Neural cell (in vitro differentiated cells): ENCODE data around the gene ACTN2. TPM values are rescaled to one million over a fixed set of nuclear protein-coding genes. Genes with fewer than 3 reads are reported as not detected.

Source experiments
- H2AFZ ChIP-seq: fragments of 200-600, 300-800 bp; sonication (generic), shearing (Covaris generic); 2 replicates; pipeline ENCODE4 v1.6.0; 2014; ENCODE audit warnings: low read depth, mild to moderate bottlenecking, antibody characterized with exemption, low read length, moderate library complexity
- H3F3A ChIP-seq: fragments of 200-600 bp; shearing (Covaris generic); 2 replicates; pipeline ENCODE4 v1.6.1; 2016; ENCODE audit warnings: mild to moderate bottlenecking, moderate library complexity, mixed read lengths, antibody characterized with exemption, low read length; ENCODE audit not compliant: insufficient read depth, poor library complexity, severe bottlenecking
- H3K27ac ChIP-seq: fragments of 200-600, 300-800 bp; sonication (generic), shearing (Covaris generic); 2 replicates; pipeline ENCODE4 v1.5.1; 2014; ENCODE audit warnings: mild to moderate bottlenecking, low read length, moderate library complexity
- H3K27me3 ChIP-seq: fragments of 300-800, 200-600 bp; sonication (generic), shearing (Covaris generic); 2 replicates; pipeline ENCODE4 v1.6.0; 2014; ENCODE audit warnings: mild to moderate bottlenecking, low read depth, low read length, moderate library complexity; ENCODE audit not compliant: insufficient read depth
- H3K36me3 ChIP-seq: fragments of 300-800, 200-600 bp; sonication (generic), shearing (Covaris generic); 2 replicates; pipeline ENCODE4 v1.5.1; 2014; ENCODE audit warnings: mild to moderate bottlenecking, antibody characterized with exemption, low read length, moderate library complexity; ENCODE audit not compliant: insufficient read depth
- H3K4me2 ChIP-seq: fragments of 300-800, 200-600 bp; sonication (generic), shearing (Covaris generic); 2 replicates; pipeline ENCODE4 v1.6.0; 2014; ENCODE audit warnings: mild to moderate bottlenecking, low read length
- H3K4me3 ChIP-seq: fragments of 300-800, 200-600 bp; sonication (generic), shearing (Covaris generic); 2 replicates; pipeline ENCODE4 v1.5.1; 2014; ENCODE audit warnings: mild to moderate bottlenecking, low read length, moderate library complexity
- H3K79me2 ChIP-seq: fragments of 200-600 bp; shearing (Covaris generic); replicated peaks from 2 replicates; pipeline ENCODE4 v1.6.0; 2014; ENCODE audit warnings: mild to moderate bottlenecking, low read length, moderate library complexity; ENCODE audit not compliant: insufficient read depth
- H3K9ac ChIP-seq: fragments of 300-800, 200-600 bp; sonication (generic), shearing (Covaris generic); 2 replicates; pipeline ENCODE4 v1.6.1; 2016; ENCODE audit warnings: mild to moderate bottlenecking, low read length, mixed read lengths
- H3K9me2 ChIP-seq: fragments of 200-600 bp; shearing (Covaris generic); 2 replicates; pipeline ENCODE4 v1.6.1; 2016; ENCODE audit warnings: mild to moderate bottlenecking, low read length, mixed read lengths; ENCODE audit not compliant: insufficient read depth
- H3K9me3 ChIP-seq: fragments of 200-600, 300-800 bp; sonication (generic), shearing (Covaris generic); 2 replicates; pipeline ENCODE4 v1.6.1; 2016; ENCODE audit warnings: mild to moderate bottlenecking, mixed run types, low read length, moderate library complexity, mixed read lengths
- H4K20me1 ChIP-seq: fragments of 200-600 bp; shearing (Covaris generic); 2 replicates; pipeline ENCODE4 v1.6.1; 2016; ENCODE audit warnings: mild to moderate bottlenecking, mixed run types; ENCODE audit not compliant: insufficient read depth
- CTCF ChIP-seq: fragments of 450-650 bp; IDR thresholded peaks from 2 replicates; pipeline ENCODE4 v1.5.1; 2014; ENCODE audit warnings: antibody characterized with exemption, mild to moderate bottlenecking, moderate library complexity; ENCODE audit not compliant: poor library complexity, severe bottlenecking
- EP300 ChIP-seq: fragments of 450-650 bp; conservative IDR thresholded peaks from 2 replicates; pipeline ENCODE4 v1.6.1; 2014; ENCODE audit warnings: antibody characterized with exemption, mild to moderate bottlenecking, moderate library complexity; ENCODE audit not compliant: poor library complexity, severe bottlenecking
- EZH2 ChIP-seq: fragments of 200-600, 300-800 bp; shearing (Covaris generic), sonication (generic); IDR thresholded peaks from 2 replicates; pipeline ENCODE4 v1.6.1; 2014; ENCODE audit warnings: antibody characterized with exemption, low read length, borderline replicate concordance, mild to moderate bottlenecking; ENCODE audit not compliant: insufficient read depth, poor library complexity, severe bottlenecking
- MXI1 ChIP-seq: fragments of 450-650 bp; conservative IDR thresholded peaks from 2 replicates; pipeline ENCODE4 v1.6.1; 2014; ENCODE audit warnings: antibody characterized with exemption, mild to moderate bottlenecking; ENCODE audit not compliant: poor library complexity, severe bottlenecking
- POLR2AphosphoS5 ChIP-seq: IDR thresholded peaks from 2 replicates; pipeline ENCODE4 v1.6.1; 2012
- RAD21 ChIP-seq: fragments of 450-650 bp; conservative IDR thresholded peaks from 2 replicates; pipeline ENCODE4 v1.6.1; 2014; ENCODE audit warnings: antibody characterized with exemption, mild to moderate bottlenecking, moderate library complexity
- SMC3 ChIP-seq: fragments of 450-650 bp; conservative IDR thresholded peaks from 2 replicates; pipeline ENCODE4 v1.6.1; 2014; ENCODE audit warnings: antibody characterized with exemption, mild to moderate bottlenecking, moderate library complexity; ENCODE audit not compliant: poor library complexity
- TAF1 ChIP-seq: IDR thresholded peaks from 2 replicates; pipeline ENCODE4 v1.6.1; 2012; ENCODE audit warnings: low read depth
- polyA plus RNA-seq: library from polyadenylated mRNA; depleted of rRNA; stranded (reverse); fragments of >200 nt; gene quantifications from 2 replicates; pipeline ENCODE4 v1.2.3, GENCODE V29; 2014
- TF ChIP-seq, protein P1 (sequence below): IDR thresholded peaks from 2 replicates; pipeline ENCODE4 v1.6.1; 2012; ENCODE audit warnings: borderline replicate concordance

The ACTN2 gene
- polyA plus RNA-seq, 1 donor from 2014 or later: 6.1 TPM

DNA sequence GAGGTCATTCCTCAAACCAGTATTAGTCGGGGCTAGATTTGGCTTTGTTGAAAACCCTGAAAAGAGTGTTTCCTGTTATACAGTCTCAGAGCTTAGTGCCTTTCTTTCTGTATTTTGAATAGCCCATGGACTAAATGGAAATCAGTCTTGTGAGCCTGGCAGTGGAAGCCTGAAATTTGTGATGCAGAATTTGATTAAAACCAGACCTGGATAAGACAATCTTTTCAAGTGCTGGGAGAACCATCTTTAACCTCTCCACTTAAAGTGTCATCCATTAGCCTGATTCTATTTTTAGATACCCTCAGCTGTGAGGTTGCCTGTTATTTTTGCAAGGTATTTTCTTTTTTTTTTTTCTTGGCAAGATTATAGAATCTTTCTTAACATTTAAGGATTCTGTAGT is 19.5 kb downstream of the ACTN2 start:
- Histone ChIP-seq H3K36me3 (no peaks in the 10 kb centered on the region), H3K9ac (no peak overlapping the region), H3K9me2 (no peaks in the 10 kb centered on the region), H2AFZ (no peak overlapping the region), H3K27me3 (no peaks in the 10 kb centered on the region), H3K4me2 (no peak overlapping the region), H3K9me3 (no peaks in the 10 kb centered on the region), H3K27ac (peak overlapping the region; percentile 17), H3K4me3 (peak overlapping the region; percentile 26), H3K79me2 (no peaks in the 10 kb centered on the region), H4K20me1 (no peaks in the 10 kb centered on the region), H3F3A (no peaks in the 10 kb centered on the region)
- TF ChIP-seq EP300 (peak; percentile 16), POLR2AphosphoS5 (no peak)

- no peak overlapping the region for H2AFZ ChIP-seq
- no peak overlapping the region for H3K9ac ChIP-seq
- no peak overlapping the region for H3K4me3 ChIP-seq
- no peak overlapping the region for H3K4me2 ChIP-seq
- H3K79me2 ChIP-seq: no peaks in the 10 kb centered on the region
- H3K36me3 ChIP-seq: no peaks in the 10 kb centered on the region
- H3K9me3 ChIP-seq: no peaks in the 10 kb centered on the region
- no peaks in the 10 kb centered on the region for H3F3A ChIP-seq
- TF ChIP-seq POLR2AphosphoS5 (no peak), EP300 (no peak), EZH2 (no peak), SMC3 (no peak), CTCF (no peak)
- TF ChIP-seq, protein P1, sequence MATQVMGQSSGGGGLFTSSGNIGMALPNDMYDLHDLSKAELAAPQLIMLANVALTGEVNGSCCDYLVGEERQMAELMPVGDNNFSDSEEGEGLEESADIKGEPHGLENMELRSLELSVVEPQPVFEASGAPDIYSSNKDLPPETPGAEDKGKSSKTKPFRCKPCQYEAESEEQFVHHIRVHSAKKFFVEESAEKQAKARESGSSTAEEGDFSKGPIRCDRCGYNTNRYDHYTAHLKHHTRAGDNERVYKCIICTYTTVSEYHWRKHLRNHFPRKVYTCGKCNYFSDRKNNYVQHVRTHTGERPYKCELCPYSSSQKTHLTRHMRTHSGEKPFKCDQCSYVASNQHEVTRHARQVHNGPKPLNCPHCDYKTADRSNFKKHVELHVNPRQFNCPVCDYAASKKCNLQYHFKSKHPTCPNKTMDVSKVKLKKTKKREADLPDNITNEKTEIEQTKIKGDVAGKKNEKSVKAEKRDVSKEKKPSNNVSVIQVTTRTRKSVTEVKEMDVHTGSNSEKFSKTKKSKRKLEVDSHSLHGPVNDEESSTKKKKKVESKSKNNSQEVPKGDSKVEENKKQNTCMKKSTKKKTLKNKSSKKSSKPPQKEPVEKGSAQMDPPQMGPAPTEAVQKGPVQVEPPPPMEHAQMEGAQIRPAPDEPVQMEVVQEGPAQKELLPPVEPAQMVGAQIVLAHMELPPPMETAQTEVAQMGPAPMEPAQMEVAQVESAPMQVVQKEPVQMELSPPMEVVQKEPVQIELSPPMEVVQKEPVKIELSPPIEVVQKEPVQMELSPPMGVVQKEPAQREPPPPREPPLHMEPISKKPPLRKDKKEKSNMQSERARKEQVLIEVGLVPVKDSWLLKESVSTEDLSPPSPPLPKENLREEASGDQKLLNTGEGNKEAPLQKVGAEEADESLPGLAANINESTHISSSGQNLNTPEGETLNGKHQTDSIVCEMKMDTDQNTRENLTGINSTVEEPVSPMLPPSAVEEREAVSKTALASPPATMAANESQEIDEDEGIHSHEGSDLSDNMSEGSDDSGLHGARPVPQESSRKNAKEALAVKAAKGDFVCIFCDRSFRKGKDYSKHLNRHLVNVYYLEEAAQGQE: no peak
- no peaks in the 10 kb centered on the region for H3K27me3 ChIP-seq
- H3K27ac ChIP-seq: peak overlapping the region; percentile 17
- H4K20me1 ChIP-seq: no peaks in the 10 kb centered on the region
- no peaks in the 10 kb centered on the region for H3K9me2 ChIP-seq
Measured at GRCh38 chr1:236706183-236706582, 19.9 kb downstream of the ACTN2 start.

- H3K9me2 ChIP-seq: no peaks in the 10 kb centered on the region
- no peak overlapping the region for H3K4me2 ChIP-seq
- no peaks in the 10 kb centered on the region for H3K27me3 ChIP-seq
- no peaks in the 10 kb centered on the region for H3K79me2 ChIP-seq
- no peak for TF ChIP-seq RAD21
- TF ChIP-seq MXI1: no peak
- no peak for TF ChIP-seq TAF1
- no peak for TF ChIP-seq CTCF
- no peak for TF ChIP-seq SMC3
- no peak for TF ChIP-seq EZH2
- TF ChIP-seq, protein P1: no peak
- TF ChIP-seq POLR2AphosphoS5: no peak
- TF ChIP-seq EP300: no peak
- H3F3A ChIP-seq: no peaks in the 10 kb centered on the region
- H3K9ac ChIP-seq: no peak overlapping the region
- no peaks in the 10 kb centered on the region for H3K9me3 ChIP-seq
- H2AFZ ChIP-seq: no peak overlapping the region
- H3K27ac ChIP-seq: no peak overlapping the region
- no peaks in the 10 kb centered on the region for H4K20me1 ChIP-seq
- H3K4me3 ChIP-seq: no peak overlapping the region
- no peaks in the 10 kb centered on the region for H3K36me3 ChIP-seq
Measured at GRCh38 chr1:236710328-236710892, 24.1 kb downstream of the ACTN2 start.
